Lung (tissue), 12 donors: ENCODE results near the gene TDRD1. TPM values are rescaled to one million over a fixed set of nuclear protein-coding genes. Genes with fewer than 3 reads are reported as not detected.

Experiments
- ATAC-seq: fragments of 200-7000 bp; cut with Tn5 transposase; one replicate; pipeline ENCODE4 v1.9.1; 2020; ENCODE audit warnings: moderate number of reproducible peaks; ENCODE audit not compliant: insufficient read depth, low FRiP score
- DNase-seq, 3 donors: peaks; one replicate each; pipeline ENCODE4 v3.0.0-alpha.2; 2013 to 2017
- H3K27ac ChIP-seq, 2 donors: one replicate each; pipeline ENCODE4 v1.5.1; 2013; ENCODE audit warnings: mild to moderate bottlenecking in 2 of 2, moderate library complexity in 2 of 2, control low read depth in 1 of 2, inconsistent platforms in 1 of 2, low read depth in 1 of 2, low read length in 1 of 2
- H3K27me3 ChIP-seq, 3 donors: one replicate each; pipeline ENCODE4 v1.5.1; 2013; ENCODE audit warnings: low read length in 2 of 3; ENCODE audit not compliant: control insufficient read depth in 3 of 3, insufficient read depth in 3 of 3
- H3K36me3 ChIP-seq, 4 donors: one replicate each; pipeline ENCODE4 v1.5.1; 2013; ENCODE audit warnings: low read length in 4 of 4, mild to moderate bottlenecking in 1 of 4, moderate library complexity in 1 of 4; ENCODE audit not compliant: control insufficient read depth in 4 of 4, insufficient read depth in 4 of 4
- H3K4me1 ChIP-seq, 5 donors: one replicate each; pipeline ENCODE4 v1.5.1; 2013; ENCODE audit warnings: low read length in 5 of 5, mild to moderate bottlenecking in 2 of 5, moderate library complexity in 1 of 5; ENCODE audit not compliant: control insufficient read depth in 5 of 5, insufficient read depth in 5 of 5
- H3K4me3 ChIP-seq: one replicate; pipeline ENCODE4 v1.5.1; 2013; ENCODE audit warnings: mild to moderate bottlenecking, control low read depth, moderate library complexity
- H3K9ac ChIP-seq, 2 donors: one replicate each; pipeline ENCODE4 v1.5.1; 2013; ENCODE audit warnings: low read length in 2 of 2, control low read depth in 1 of 2; ENCODE audit not compliant: insufficient read depth in 1 of 2
- H3K9me3 ChIP-seq, 4 donors: one replicate each; pipeline ENCODE4 v1.5.1; 2013; ENCODE audit warnings: low read length in 3 of 4, mild to moderate bottlenecking in 1 of 4, moderate library complexity in 1 of 4; ENCODE audit not compliant: control insufficient read depth in 4 of 4, insufficient read depth in 3 of 4
- CTCF ChIP-seq: IDR thresholded peaks from 2 replicates; pipeline ENCODE4 v1.5.1; 2012; ENCODE audit warnings: mild to moderate bottlenecking; ENCODE audit errors: control extremely low read depth, extremely low read depth
- WGBS, 2 donors: extraction: QIAGEN DNeasy Blood & Tissue Kit; methylation state at CpG; one replicate each; pipeline ENCODE4 v1.1.7; 2013; 5-methylcytosine and 5-hydroxymethylcytosine counted together
- polyA plus RNA-seq, 2 donors: library from polyadenylated mRNA; stranded (reverse); fragments of 200-250 nt; gene quantifications; one replicate each; pipeline ENCODE4 v1.2.1, GENCODE V29; 2013
- total RNA-seq, 2 donors: library from RNA; depleted of rRNA in 1 of 2; stranded (reverse); fragments of >200 nt in 1 of 2; gene quantifications; one replicate each; pipeline ENCODE4 v1.2.1, GENCODE V29; 2014 to 2021
- donor health status: control.
- donor health status: control.
- donor health status: Bipolar disorder and iron deficiency.
- donor health status: healthy.
- donor health status: DM: yes; HTN: yes; CAD: no.

The TDRD1 gene
- total and polyA plus RNA-seq, 4 donors, result 0.05 to 0.37 (median 0.25) TPM; not detected in 1

- Histone ChIP-seq H3K4me1 (peaks cover 0 to 22% (median 0%) of the 10 kb centered on the region in 5 donors), H3K9me3 (peaks cover 0 to 3% (median 0%) of the 10 kb centered on the region in 4 donors), H3K36me3 (no peaks in the 10 kb centered on the region), H3K27me3 (peaks cover 0 to 35% (median 29%) of the 10 kb centered on the region in 3 donors), H3K27ac (peak overlapping the region in 1 of 2 donors; percentile 20), H3K9ac (no peak overlapping the region), H3K4me3 (no peak overlapping the region)
- ATAC-seq (no peak), DNase-seq (no peak)
- no peak for TF ChIP-seq CTCF
- WGBS, 2 donors, result 69 to 73% methylated on average over 9 of the region's 9 CpGs
Measured at GRCh38 chr10:114243661-114244060, 64.5 kb downstream of the TDRD1 start.

- no peak overlapping the region for H3K9ac ChIP-seq
- H3K4me1 ChIP-seq, result peaks cover 0 to 22% (median 0%) of the 10 kb centered on the region in 5 donors
- peaks cover 0 to 3% (median 0%) of the 10 kb centered on the region in 4 donors for H3K9me3 ChIP-seq
- 36 to 52% methylated on average over 6 of the region's 6 CpGs for WGBS, 2 donors
- no peak for TF ChIP-seq CTCF
- H3K4me3 ChIP-seq, result no peak overlapping the region
- peak overlapping the region in 1 of 2 donors; percentile 17 for H3K27ac ChIP-seq
- DNase-seq (no peak), ATAC-seq (no peak)
- peaks cover 0 to 30% (median 25%) of the 10 kb centered on the region in 3 donors for H3K27me3 ChIP-seq
- H3K36me3 ChIP-seq, result no peaks in the 10 kb centered on the region
Measured at GRCh38 chr10:114244126-114244525, 65.0 kb downstream of the TDRD1 start.

- peaks cover 0 to 3% (median 0%) of the 10 kb centered on the region in 4 donors for H3K9me3 ChIP-seq
- peaks cover 0 to 24% (median 18%) of the 10 kb centered on the region in 3 donors for H3K27me3 ChIP-seq
- H3K4me3 ChIP-seq, result no peak overlapping the region
- no peak for TF ChIP-seq CTCF
- ATAC-seq (no peak), DNase-seq (peak in 2 of 3 donors; percentile 19 to 32)
- peak overlapping the region in 1 of 2 donors; percentile 59 for H3K27ac ChIP-seq
- H3K36me3 ChIP-seq, result no peaks in the 10 kb centered on the region
- H3K4me1 ChIP-seq, result peaks cover 0 to 18% (median 0%) of the 10 kb centered on the region in 5 donors
- H3K9ac ChIP-seq, result no peak overlapping the region
- 39 to 45% methylated on average over 9 of the region's 9 CpGs for WGBS, 2 donors
Measured at GRCh38 chr10:114245121-114245791, 66.1 kb downstream of the TDRD1 start.
